Measurements from ENCODE around the gene CHTOP. TPM values are rescaled to one million over a fixed set of nuclear protein-coding genes. Genes with fewer than 3 reads are reported as not detected.
A peak's percentile ranks its signal among the peaks of the same experiment; 100 is the strongest.

Gene CHTOP
- polyA plus RNA-seq, 1 of the 3 experiments (the other 2 are of a cell fraction) = 84.9 TPM

DNA sequence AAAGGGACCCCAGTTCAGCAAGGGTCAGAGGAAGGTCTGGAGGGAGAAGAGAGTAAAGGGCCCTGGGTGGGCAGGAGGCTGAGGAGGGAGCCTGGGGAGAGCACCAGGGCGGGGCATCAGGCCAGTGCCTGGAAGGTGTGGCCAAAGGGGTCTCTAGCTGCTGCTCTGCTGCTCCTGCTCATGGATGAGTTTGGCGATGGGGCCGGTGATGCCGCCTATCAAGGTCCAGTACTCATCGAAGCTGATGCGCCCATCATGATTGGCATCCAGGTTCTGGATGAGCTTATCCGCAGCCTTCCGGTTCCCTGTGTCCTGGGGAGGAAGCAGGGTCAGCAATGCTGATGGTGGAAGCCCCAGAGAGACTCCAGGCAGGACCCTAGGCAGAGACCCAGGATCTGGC is 26.5 kb upstream of the CHTOP start:
- H3K9me3 ChIP-seq = no peaks in the 10 kb centered on the region
- peak overlapping the region in 1 of 2 experiments; percentile 87; a peak in 3 of 4 replicates for H3K4me3 ChIP-seq (ENCODE audit: low read depth in 2 of 2, low read length in 1 of 2)
- no peaks in the 10 kb centered on the region for H4K20me1 ChIP-seq (ENCODE audit: insufficient read depth)
- peak overlapping the region; percentile 99 for H3K4me2 ChIP-seq
- TF ChIP-seq JUND (IDR thresholded peaks at IDR 0.05) = no peak
- TF ChIP-seq EP300 (IDR thresholded peaks at IDR 0.05; ENCODE audit: borderline replicate concordance in 1 of 2, low read depth in 1 of 2, low read length in 1 of 2) = no peak
- no peak for TF ChIP-seq RAD21 (IDR thresholded peaks at IDR 0.05; ENCODE audit: low read length)
- TF ChIP-seq POLR2AphosphoS5 (IDR thresholded peaks at IDR 0.05; ENCODE audit: low read depth, low read length) = no peak
- no peak for TF ChIP-seq RFX5 (IDR thresholded peaks at IDR 0.05; ENCODE audit: low read length)
- TF ChIP-seq, protein P1, sequence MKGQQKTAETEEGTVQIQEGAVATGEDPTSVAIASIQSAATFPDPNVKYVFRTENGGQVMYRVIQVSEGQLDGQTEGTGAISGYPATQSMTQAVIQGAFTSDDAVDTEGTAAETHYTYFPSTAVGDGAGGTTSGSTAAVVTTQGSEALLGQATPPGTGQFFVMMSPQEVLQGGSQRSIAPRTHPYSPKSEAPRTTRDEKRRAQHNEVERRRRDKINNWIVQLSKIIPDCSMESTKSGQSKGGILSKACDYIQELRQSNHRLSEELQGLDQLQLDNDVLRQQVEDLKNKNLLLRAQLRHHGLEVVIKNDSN (IDR thresholded peaks at IDR 0.05; ENCODE audit: borderline replicate concordance, low read depth) = no peak
- 100% methylated on average over 1 of the region's 8 CpGs for WGBS (ENCODE audit: low lambda C conversion rate)
- H3F3A ChIP-seq (replicated peaks; ENCODE audit: insufficient read depth) = peaks cover 40% of the 10 kb centered on the region
- peaks cover 15 to 23% of the 10 kb centered on the region in 2 experiments; a peak in 3 of 4 replicates for H3K4me1 ChIP-seq (ENCODE audit: control insufficient read depth in 1 of 2, insufficient read depth in 2 of 2, low read depth in 1 of 2, low read length in 1 of 2)
- CTCF ChIA-PET = interaction anchor here (0.8 to 3.0 kb wide), 4 partner anchors 9 to 35 kb away, joined by 3 to 17 read pairs (median 4); no protein-coding TSS in a partner anchor
- H3K79me2 ChIP-seq (ENCODE audit: insufficient read depth) = peaks cover 41% of the 10 kb centered on the region
- no peaks in the 10 kb centered on the region for H3K27me3 ChIP-seq (ENCODE audit: insufficient read depth)
- H3K36me3 ChIP-seq (replicated peaks in 1 of 2; ENCODE audit: control insufficient read depth in 1 of 2, insufficient read depth in 2 of 2, low read length in 1 of 2) = peaks cover 13 to 27% of the 10 kb centered on the region in 2 experiments
- no peak overlapping the region for H2AFZ ChIP-seq (ENCODE audit: low read depth)
- no peak for DNase-seq
- H3K9me2 ChIP-seq = no peaks in the 10 kb centered on the region
- peak overlapping the region; percentile 100; the same call in 1 of the 2 replicates for H3K9ac ChIP-seq
- POLR2A ChIA-PET = no interaction called here
- H3K27ac ChIP-seq (ENCODE audit: low read depth in 2 of 2, low read length in 1 of 2) = peak overlapping the region in 1 of 2 experiments; percentile 84; a peak in 1 of 4 replicates

DNA sequence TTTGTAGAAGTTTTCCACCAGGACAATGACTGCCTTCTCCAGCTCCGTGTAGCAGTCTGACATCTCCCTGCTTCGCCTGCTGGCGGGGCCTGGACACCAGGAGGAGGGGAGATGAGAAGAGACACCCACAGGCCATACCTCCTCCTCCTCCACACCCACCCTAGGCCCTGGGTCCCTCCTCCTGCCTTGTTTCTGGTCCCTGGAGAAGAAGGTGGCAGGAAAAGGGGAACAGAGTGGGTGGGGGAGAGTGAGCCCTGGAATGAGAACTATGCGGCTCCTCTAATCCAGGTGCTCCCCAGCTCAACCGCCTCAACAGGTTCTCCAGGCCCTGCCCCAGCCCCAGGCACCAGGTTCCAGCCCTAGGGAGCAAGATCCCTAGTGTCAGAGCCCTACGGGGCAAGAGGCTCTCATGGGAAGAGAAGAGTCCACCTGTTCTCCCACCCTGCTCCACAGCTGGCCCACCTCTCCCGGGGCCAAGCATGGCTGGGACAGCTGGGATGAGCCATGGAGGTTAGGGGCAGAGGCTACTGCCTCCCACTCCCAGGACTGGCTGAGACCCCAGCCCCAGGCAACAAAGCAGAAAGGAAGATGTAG is 25.7 kb upstream of the CHTOP start:
- no peak for DNase-seq
- peaks cover 13 to 27% of the 10 kb centered on the region in 2 experiments for H3K36me3 ChIP-seq (replicated peaks in 1 of 2; ENCODE audit: control insufficient read depth in 1 of 2, insufficient read depth in 2 of 2, low read length in 1 of 2)
- POLR2A ChIA-PET = no interaction called here
- WGBS (ENCODE audit: low lambda C conversion rate) = 72% methylated on average over 6 of the region's 7 CpGs
- H3K27ac ChIP-seq (ENCODE audit: low read depth in 2 of 2, low read length in 1 of 2) = peak overlapping the region; percentile 58 to 84
- H3K27me3 ChIP-seq (ENCODE audit: insufficient read depth) = no peaks in the 10 kb centered on the region
- H3K9me2 ChIP-seq = no peaks in the 10 kb centered on the region
- H3K4me2 ChIP-seq = peak overlapping the region; percentile 99
- H4K20me1 ChIP-seq (ENCODE audit: insufficient read depth) = no peaks in the 10 kb centered on the region
- no peak for TF ChIP-seq TCF12 (IDR thresholded peaks at IDR 0.05)
- TF ChIP-seq POLR2AphosphoS5 (IDR thresholded peaks at IDR 0.05; ENCODE audit: low read depth, low read length) = peak; percentile 31; the same call in 1 of the 2 replicates
- H2AFZ ChIP-seq (ENCODE audit: low read depth) = no peak overlapping the region
- peak overlapping the region; percentile 58 to 87 for H3K4me3 ChIP-seq (ENCODE audit: low read depth in 2 of 2, low read length in 1 of 2)
- peaks cover 33% of the 10 kb centered on the region for H3F3A ChIP-seq (replicated peaks; ENCODE audit: insufficient read depth)
- peaks cover 48% of the 10 kb centered on the region for H3K79me2 ChIP-seq (ENCODE audit: insufficient read depth)
- peak overlapping the region; percentile 100 for H3K9ac ChIP-seq
- H3K9me3 ChIP-seq = no peaks in the 10 kb centered on the region
- CTCF ChIA-PET = interaction anchor here (1.2 to 3.0 kb wide), 4 partner anchors 9 to 98 kb away, joined by 3 to 17 read pairs (median 6); no protein-coding TSS in a partner anchor
- H3K4me1 ChIP-seq (ENCODE audit: control insufficient read depth in 1 of 2, insufficient read depth in 2 of 2, low read depth in 1 of 2, low read length in 1 of 2) = peaks cover 15 to 23% of the 10 kb centered on the region in 2 experiments; a peak in 3 of 4 replicates

DNA sequence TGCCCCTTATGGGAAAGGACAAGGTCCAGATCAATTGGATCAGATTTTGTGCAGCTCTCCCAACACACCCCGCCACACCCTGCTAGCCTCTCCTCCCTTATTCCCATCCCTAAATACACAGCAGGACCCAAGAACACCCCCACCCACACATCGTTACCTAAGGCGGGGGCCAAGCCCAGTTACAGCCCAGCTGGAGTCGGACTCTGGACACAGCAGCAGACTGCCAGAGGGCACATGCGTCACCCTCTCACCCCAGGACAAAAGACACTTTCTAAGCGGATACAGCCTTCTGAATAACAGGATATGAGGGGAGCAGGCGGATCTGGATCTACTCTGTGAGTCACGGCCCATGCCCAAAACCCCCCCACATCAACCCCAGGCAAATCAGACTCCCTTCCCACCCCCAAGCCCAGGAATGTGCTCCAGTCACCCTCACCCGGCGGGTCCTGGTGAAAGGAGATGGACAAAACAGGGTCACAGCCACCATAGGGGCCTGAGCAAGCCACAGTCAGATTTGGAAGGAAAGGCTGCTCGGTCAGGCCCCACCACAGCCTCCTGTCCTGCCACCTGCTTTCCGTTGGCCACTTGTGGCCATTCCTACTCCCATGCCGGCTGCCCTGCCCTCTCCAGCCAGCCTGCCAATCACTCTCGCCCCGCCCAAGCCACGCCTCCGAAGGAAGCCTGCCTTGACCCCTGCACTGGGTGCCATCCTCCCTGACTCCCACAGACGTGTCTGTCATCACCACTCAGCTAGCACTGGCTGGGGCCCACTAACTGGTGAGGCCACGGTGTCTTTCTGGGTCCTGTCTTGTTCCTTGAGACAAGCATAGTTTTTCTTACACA is 24.9 kb upstream of the CHTOP start:
- peak overlapping the region; percentile 48; the same call in 1 of the 2 replicates for H2AFZ ChIP-seq (ENCODE audit: low read depth)
- no peaks in the 10 kb centered on the region for H3K9me3 ChIP-seq
- WGBS (ENCODE audit: low lambda C conversion rate) = 10% methylated on average over 18 of the region's 19 CpGs
- ChIA-PET CTCF (interaction anchor here (1.2 to 3.0 kb wide), 3 partner anchors 9 to 98 kb away, joined by 3 to 17 read pairs (median 8); no protein-coding TSS in a partner anchor), POLR2A (no interaction called here)
- H3K9ac ChIP-seq = peak overlapping the region; percentile 100
- no peaks in the 10 kb centered on the region for H3K9me2 ChIP-seq
- peaks cover 51% of the 10 kb centered on the region for H3K79me2 ChIP-seq (ENCODE audit: insufficient read depth)
- peaks cover 30% of the 10 kb centered on the region for H3F3A ChIP-seq (replicated peaks; ENCODE audit: insufficient read depth)
- no peak for DNase-seq
- peak overlapping the region; percentile 99 for H3K4me2 ChIP-seq
- no peaks in the 10 kb centered on the region for H4K20me1 ChIP-seq (ENCODE audit: insufficient read depth)
- H3K4me1 ChIP-seq (ENCODE audit: control insufficient read depth in 1 of 2, insufficient read depth in 2 of 2, low read depth in 1 of 2, low read length in 1 of 2) = peaks cover 15 to 23% of the 10 kb centered on the region in 2 experiments; a peak in 3 of 4 replicates
- peaks cover 13 to 27% of the 10 kb centered on the region in 2 experiments for H3K36me3 ChIP-seq (replicated peaks in 1 of 2; ENCODE audit: control insufficient read depth in 1 of 2, insufficient read depth in 2 of 2, low read length in 1 of 2)
- peak overlapping the region; percentile 58 to 87 for H3K4me3 ChIP-seq (ENCODE audit: low read depth in 2 of 2, low read length in 1 of 2)
- peak overlapping the region; percentile 58 to 84 for H3K27ac ChIP-seq (ENCODE audit: low read depth in 2 of 2, low read length in 1 of 2)
- no peaks in the 10 kb centered on the region for H3K27me3 ChIP-seq (ENCODE audit: insufficient read depth)
- TF ChIP-seq, protein P2, sequence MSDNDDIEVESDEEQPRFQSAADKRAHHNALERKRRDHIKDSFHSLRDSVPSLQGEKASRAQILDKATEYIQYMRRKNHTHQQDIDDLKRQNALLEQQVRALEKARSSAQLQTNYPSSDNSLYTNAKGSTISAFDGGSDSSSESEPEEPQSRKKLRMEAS (IDR thresholded peaks at IDR 0.05; ENCODE audit: low read depth) = peak; percentile 83
- TF ChIP-seq, protein P3, sequence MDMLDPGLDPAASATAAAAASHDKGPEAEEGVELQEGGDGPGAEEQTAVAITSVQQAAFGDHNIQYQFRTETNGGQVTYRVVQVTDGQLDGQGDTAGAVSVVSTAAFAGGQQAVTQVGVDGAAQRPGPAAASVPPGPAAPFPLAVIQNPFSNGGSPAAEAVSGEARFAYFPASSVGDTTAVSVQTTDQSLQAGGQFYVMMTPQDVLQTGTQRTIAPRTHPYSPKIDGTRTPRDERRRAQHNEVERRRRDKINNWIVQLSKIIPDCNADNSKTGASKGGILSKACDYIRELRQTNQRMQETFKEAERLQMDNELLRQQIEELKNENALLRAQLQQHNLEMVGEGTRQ (IDR thresholded peaks at IDR 0.05; ENCODE audit: borderline replicate concordance, low read depth, low read length) = no peak
- TF ChIP-seq FOSL2 (IDR thresholded peaks at IDR 0.05; ENCODE audit: borderline replicate concordance, low read depth) = peak; percentile 90
- TF ChIP-seq TAF1 (IDR thresholded peaks at IDR 0.05; ENCODE audit: borderline replicate concordance, low read depth, low read length) = peak; percentile 68; the same call in 1 of the 2 replicates
- TF ChIP-seq FOXM1 (IDR thresholded peaks at IDR 0.05; ENCODE audit: low read depth) = no peak
- TF ChIP-seq YY1 (IDR thresholded peaks at IDR 0.05; ENCODE audit: low read depth) = peak; percentile 53; the same call in 1 of the 2 replicates
- no peak for TF ChIP-seq MEF2A (IDR thresholded peaks at IDR 0.05; ENCODE audit: borderline replicate concordance, low read depth)
- no peak for TF ChIP-seq MXI1 (IDR thresholded peaks at IDR 0.05; ENCODE audit: low read depth, low read length)
- no peak for TF ChIP-seq NRF1 (IDR thresholded peaks at IDR 0.05; ENCODE audit: low read depth, low read length)
- TF ChIP-seq EP300 (IDR thresholded peaks at IDR 0.05; ENCODE audit: borderline replicate concordance in 1 of 2, low read depth in 1 of 2, low read length in 1 of 2) = peak in 1 of 2 experiments; percentile 8; a peak in 1 of 4 replicates
